SJSA1 (cell line): ENCODE data around the gene MTX2. TPM values are rescaled to one million over a fixed set of nuclear protein-coding genes. Genes with fewer than 3 reads are reported as not detected.

Source experiments
- DNase-seq, 2 experiments: peaks; one replicate each; pipeline ENCODE4 v3.0.0-alpha.2; 2015 to 2020; ENCODE audit warnings: low spot score in 2 of 2, low read depth in 1 of 2
- H3K27ac ChIP-seq: fragments of 250-450 bp; sonication (Bioruptor Pico); 2 replicates; pipeline ENCODE4 v1.5.1; 2020; ENCODE audit warnings: mild to moderate bottlenecking, moderate library complexity
- H3K27me3 ChIP-seq: fragments of 250-450 bp; sonication (Bioruptor Pico); replicated peaks from 2 replicates; pipeline ENCODE4 v1.5.1; 2020; ENCODE audit warnings: mild to moderate bottlenecking, moderate library complexity
- H3K36me3 ChIP-seq: fragments of 250-450 bp; sonication (Bioruptor Pico); 2 replicates; pipeline ENCODE4 v1.5.1; 2020; ENCODE audit warnings: mild to moderate bottlenecking
- H3K4me1 ChIP-seq: fragments of 250-450 bp; sonication (Bioruptor Pico); replicated peaks from 2 replicates; pipeline ENCODE4 v1.6.1; 2021; ENCODE audit warnings: mild to moderate bottlenecking
- H3K4me3 ChIP-seq: fragments of 250-450 bp; sonication (Bioruptor Pico); 2 replicates; pipeline ENCODE4 v1.5.1; 2020; ENCODE audit warnings: mild to moderate bottlenecking
- H3K9me3 ChIP-seq: fragments of 250-450 bp; sonication (Bioruptor Pico); replicated peaks from 2 replicates; pipeline ENCODE4 v1.5.1; 2020; ENCODE audit warnings: mild to moderate bottlenecking
- total RNA-seq: library from RNA; depleted of rRNA; stranded (reverse); fragments of >200 nt; shearing (Covaris generic); gene quantifications from 2 replicates; pipeline ENCODE4 v1.2.3, GENCODE V29; 2014; rRNA removed

Gene MTX2
- 34.1 and 34.3 TPM in 2 replicates for total RNA-seq

GRCh38 chr2:176269319-176270099, at the start of gene MTX2:
MTX2 (plus strand) TSS chr2:176269442; CDS start chr2:176269630, 188 bp downstream.
- peak within 1 kb of the TSS; percentile 82 for H3K4me3 ChIP-seq
- H3K27me3 ChIP-seq = no peaks in the 10 kb centered on the region
- H3K4me1 ChIP-seq = no peaks in the 10 kb centered on the region
- H3K36me3 ChIP-seq = no peaks in the 10 kb centered on the region
- peak; percentile 71 to 85 for DNase-seq
- H3K9me3 ChIP-seq = no peaks in the 10 kb centered on the region
- peak within 1 kb of the TSS; percentile 72 for H3K27ac ChIP-seq

- H3K9me3 ChIP-seq = no peaks in the 10 kb centered on the region
- H3K4me1 ChIP-seq = no peaks in the 10 kb centered on the region
- H3K36me3 ChIP-seq = no peaks in the 10 kb centered on the region
- no peak overlapping the region for H3K4me3 ChIP-seq
- DNase-seq = no peak
- H3K27me3 ChIP-seq = 0 out of 2 replicates have a peak, but pooled peaks cover 5% of the 10 kb centered on the region
- no peak overlapping the region for H3K27ac ChIP-seq
These were observed 41.4 kb upstream of the MTX2 start for GRCh38 chr2:176227874-176228273.

- Histone ChIP-seq H3K4me1 (no peaks in the 10 kb centered on the region), H3K36me3 (no peaks in the 10 kb centered on the region), H3K27ac (no peak overlapping the region), H3K9me3 (no peaks in the 10 kb centered on the region), H3K27me3 (peaks cover 4% of the 10 kb centered on the region; the same call in 1 of the 2 replicates), H3K4me3 (no peak overlapping the region)
- DNase-seq = no peak
These were observed 35.1 kb upstream of the MTX2 start for GRCh38 chr2:176234156-176234555.

DNA sequence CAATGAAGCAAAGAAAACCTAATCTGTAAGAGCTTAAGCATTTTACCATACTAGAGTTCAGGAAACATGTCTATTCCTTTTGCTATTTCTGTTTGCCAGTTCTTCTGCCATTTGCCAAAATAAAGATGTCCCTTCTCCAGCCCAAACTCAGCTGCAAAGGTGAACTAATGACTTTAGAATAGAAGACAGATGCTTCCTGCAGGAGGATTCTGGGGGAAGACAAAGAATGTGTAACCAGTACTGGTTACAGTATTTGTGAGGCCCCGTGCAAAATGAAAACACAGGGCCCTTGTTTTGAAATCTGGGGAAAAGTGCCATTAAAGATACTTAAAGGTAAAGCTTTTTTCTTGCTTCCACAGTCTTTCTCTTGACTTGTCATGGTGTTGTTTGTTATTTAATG, 34.3 kb upstream of the MTX2 start:
- H3K4me3 ChIP-seq = no peak overlapping the region
- no peak for DNase-seq
- H3K27me3 ChIP-seq = peaks cover 4% of the 10 kb centered on the region; the same call in 1 of the 2 replicates

DNA sequence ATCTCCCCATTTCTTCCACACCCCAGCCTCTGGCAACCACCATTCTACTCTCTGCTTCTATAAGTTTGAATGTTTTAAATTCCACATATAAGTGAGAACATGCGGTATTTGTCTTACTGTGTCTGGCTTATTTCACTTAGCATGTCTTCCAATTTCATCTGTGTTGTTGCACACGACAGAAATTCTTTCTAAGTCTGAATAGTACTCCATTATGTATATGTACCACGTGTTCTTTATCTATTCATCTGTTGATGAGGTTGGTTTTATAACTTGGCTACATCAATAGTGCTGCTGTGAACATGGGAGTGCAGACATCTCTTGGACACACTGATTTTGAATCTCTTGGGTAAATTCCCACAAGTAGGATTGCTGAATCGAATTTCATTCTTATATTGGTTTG, 31.8 kb upstream of the MTX2 start:
- Histone ChIP-seq H3K4me1 (no peaks in the 10 kb centered on the region), H3K27ac (no peak overlapping the region), H3K36me3 (no peaks in the 10 kb centered on the region), H3K9me3 (no peaks in the 10 kb centered on the region), H3K27me3 (peaks cover 8% of the 10 kb centered on the region; the same call in 1 of the 2 replicates), H3K4me3 (no peak overlapping the region)
- DNase-seq = no peak

More for the DNA sequence above, 34.3 kb upstream of the MTX2 start:
- Histone ChIP-seq H3K9me3 (no peaks in the 10 kb centered on the region), H3K27ac (no peak overlapping the region), H3K36me3 (no peaks in the 10 kb centered on the region), H3K4me1 (no peaks in the 10 kb centered on the region)

DNA sequence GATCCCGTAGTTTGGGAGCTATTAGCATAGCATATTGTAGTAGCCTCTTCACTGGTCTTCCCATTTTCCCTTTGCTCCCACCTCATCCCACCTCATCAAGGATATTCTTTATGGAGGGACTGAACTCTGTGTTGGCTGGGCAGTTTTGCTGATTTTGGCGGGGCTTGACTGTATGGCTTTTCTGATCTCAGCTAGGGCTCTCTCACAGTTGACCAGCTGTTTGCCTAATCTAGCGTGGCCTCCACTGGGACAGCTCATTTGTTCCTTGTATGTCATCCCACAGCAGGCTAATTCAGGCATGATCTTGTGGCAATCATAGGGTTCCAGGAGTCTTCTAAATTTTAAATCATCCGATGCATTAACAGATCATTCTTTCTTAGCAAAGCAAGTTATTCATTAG, 30.2 kb upstream of the MTX2 start:
- H3K36me3 ChIP-seq = no peaks in the 10 kb centered on the region
- peaks cover 8% of the 10 kb centered on the region; the same call in 1 of the 2 replicates for H3K27me3 ChIP-seq
- no peak for DNase-seq

DNA sequence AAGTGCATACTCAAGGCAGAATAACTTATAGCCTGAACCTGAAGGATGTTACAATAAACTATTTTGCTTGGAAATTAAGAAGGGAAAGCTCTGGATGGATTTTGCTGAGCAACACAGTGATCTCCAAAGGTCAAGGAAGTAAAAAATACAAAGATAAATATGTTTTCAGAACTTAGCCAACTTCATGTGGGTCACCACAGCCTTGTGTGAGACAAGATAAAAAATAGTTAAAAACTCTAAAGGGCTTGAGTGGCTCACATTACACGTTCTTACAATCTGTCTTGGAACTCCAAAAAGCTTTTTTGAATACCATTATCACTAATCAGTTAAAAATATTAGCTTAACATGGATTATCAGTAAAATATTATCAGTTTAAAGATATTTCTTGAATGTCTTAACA, 28.9 kb upstream of the MTX2 start:
- Histone ChIP-seq H3K36me3 (no peaks in the 10 kb centered on the region), H3K4me1 (no peaks in the 10 kb centered on the region), H3K27ac (no peak overlapping the region), H3K4me3 (no peak overlapping the region), H3K9me3 (no peaks in the 10 kb centered on the region), H3K27me3 (peaks cover 8% of the 10 kb centered on the region; the same call in 1 of the 2 replicates)
- no peak for DNase-seq

More for the DNA sequence above, 30.2 kb upstream of the MTX2 start:
- no peak overlapping the region for H3K27ac ChIP-seq
- no peaks in the 10 kb centered on the region for H3K9me3 ChIP-seq
- no peaks in the 10 kb centered on the region for H3K4me1 ChIP-seq
- no peak overlapping the region for H3K4me3 ChIP-seq

DNA sequence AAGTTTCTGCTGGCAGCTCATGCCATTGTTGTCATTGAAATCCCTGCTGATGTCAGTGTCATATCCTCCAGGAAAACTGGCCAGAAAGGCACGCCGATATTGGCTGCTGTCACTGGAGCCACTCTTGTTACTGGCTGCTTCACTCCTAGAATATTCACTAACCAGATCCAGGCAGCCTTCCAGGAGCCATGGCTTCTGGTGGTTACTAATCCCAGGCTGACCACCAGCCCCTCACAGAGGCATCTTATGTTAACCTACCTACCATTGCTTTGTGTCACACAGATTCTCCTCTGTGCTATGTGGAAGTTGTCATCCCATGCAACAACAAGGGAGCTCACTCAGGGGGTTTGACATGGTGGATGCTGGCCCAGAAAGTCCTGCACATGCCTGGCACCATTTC, 27.0 kb upstream of the MTX2 start:
- peaks cover 13% of the 10 kb centered on the region for H3K27me3 ChIP-seq
- DNase-seq = no peak
- no peak overlapping the region for H3K27ac ChIP-seq

DNA sequence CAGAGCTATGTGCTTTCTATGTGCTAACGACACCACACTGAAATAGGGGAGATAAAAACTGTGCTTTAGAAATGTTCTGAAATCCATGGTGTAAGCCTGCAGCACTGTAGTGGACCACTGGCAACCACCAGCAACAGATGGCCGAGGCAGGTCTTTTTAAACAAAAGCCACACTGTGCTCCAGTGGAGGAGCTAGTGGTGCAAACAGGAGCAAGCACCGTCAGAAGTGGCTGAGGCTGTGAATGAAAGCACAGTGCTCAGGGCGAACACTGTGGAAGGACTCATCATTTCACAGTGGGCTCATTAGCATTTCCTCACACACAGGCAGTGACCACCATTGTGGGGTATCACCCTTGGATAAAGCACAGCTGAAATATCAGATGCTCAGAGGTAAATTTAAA, 22.9 kb upstream of the MTX2 start:
- H3K36me3 ChIP-seq = no peaks in the 10 kb centered on the region
- H3K4me1 ChIP-seq = no peaks in the 10 kb centered on the region
- H3K9me3 ChIP-seq = no peaks in the 10 kb centered on the region
- no peak for DNase-seq
- H3K27me3 ChIP-seq = peaks cover 15% of the 10 kb centered on the region
- H3K27ac ChIP-seq = no peak overlapping the region
- no peak overlapping the region for H3K4me3 ChIP-seq

More for the DNA sequence above, 27.0 kb upstream of the MTX2 start:
- Histone ChIP-seq H3K9me3 (no peaks in the 10 kb centered on the region), H3K36me3 (no peaks in the 10 kb centered on the region), H3K4me1 (no peaks in the 10 kb centered on the region), H3K4me3 (no peak overlapping the region)

DNA sequence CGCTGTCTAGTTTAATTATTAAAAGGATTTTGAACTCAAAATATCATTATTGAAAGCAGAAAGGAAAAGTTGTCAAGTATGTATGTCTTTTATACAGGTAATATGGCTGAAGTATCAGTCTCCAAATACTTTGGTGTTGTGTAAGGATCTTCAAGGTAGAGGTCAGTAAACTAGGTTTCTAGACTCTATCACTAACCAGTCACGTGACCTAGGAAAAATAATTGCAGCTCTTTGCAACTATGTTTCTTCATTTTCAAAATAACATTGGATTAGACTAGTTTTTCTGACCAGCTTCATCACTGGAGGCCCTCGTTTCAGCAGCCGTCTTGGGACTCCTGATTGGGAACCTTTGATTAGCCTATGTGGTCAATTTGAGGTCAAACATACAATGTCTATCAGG, 21.4 kb upstream of the MTX2 start:
- no peak overlapping the region for H3K4me3 ChIP-seq
- DNase-seq = no peak
- H3K9me3 ChIP-seq = no peaks in the 10 kb centered on the region
- H3K27me3 ChIP-seq = peaks cover 15% of the 10 kb centered on the region
- no peaks in the 10 kb centered on the region for H3K36me3 ChIP-seq
- no peak overlapping the region for H3K27ac ChIP-seq
- no peaks in the 10 kb centered on the region for H3K4me1 ChIP-seq

- no peak overlapping the region for H3K27ac ChIP-seq
- H3K4me3 ChIP-seq = no peak overlapping the region
- peaks cover 10% of the 10 kb centered on the region for H3K27me3 ChIP-seq
- H3K36me3 ChIP-seq = no peaks in the 10 kb centered on the region
- no peaks in the 10 kb centered on the region for H3K9me3 ChIP-seq
- H3K4me1 ChIP-seq = no peaks in the 10 kb centered on the region
- DNase-seq = no peak
These were observed 17.3 kb upstream of the MTX2 start for GRCh38 chr2:176251928-176252327.

DNA sequence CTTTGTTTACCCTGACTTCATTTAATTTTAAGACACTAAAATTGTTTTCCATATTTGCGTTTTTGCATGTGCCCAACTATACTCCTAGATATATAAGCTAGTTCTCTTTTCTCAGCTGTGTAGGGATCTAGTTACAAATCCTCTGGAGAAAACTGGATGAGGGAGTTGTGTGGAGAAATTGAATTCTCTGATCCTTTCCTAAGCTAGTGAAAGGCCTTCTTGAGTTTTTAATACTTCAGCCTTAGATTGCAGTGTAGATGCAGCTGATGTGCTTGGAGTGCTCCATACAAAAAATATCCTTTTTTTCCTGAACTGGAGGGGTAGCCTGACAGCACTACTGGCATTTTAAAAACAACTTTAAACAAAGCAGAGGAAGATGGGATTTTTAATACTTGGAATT, 8.6 kb upstream of the MTX2 start:
- H3K36me3 ChIP-seq = no peaks in the 10 kb centered on the region
- H3K4me3 ChIP-seq = no peak overlapping the region
- no peaks in the 10 kb centered on the region; the same call in 1 of the 2 replicates for H3K27me3 ChIP-seq
- no peak for DNase-seq
- no peaks in the 10 kb centered on the region for H3K9me3 ChIP-seq
- no peak overlapping the region for H3K27ac ChIP-seq
- no peaks in the 10 kb centered on the region for H3K4me1 ChIP-seq

GRCh38 chr2:176261136-176261535, 8.1 kb upstream of the MTX2 start:
- Histone ChIP-seq H3K27ac (no peak overlapping the region), H3K27me3 (no peaks in the 10 kb centered on the region; the same call in 1 of the 2 replicates), H3K36me3 (no peaks in the 10 kb centered on the region), H3K4me3 (no peak overlapping the region), H3K4me1 (no peaks in the 10 kb centered on the region), H3K9me3 (no peaks in the 10 kb centered on the region)
- DNase-seq = no peak

DNA sequence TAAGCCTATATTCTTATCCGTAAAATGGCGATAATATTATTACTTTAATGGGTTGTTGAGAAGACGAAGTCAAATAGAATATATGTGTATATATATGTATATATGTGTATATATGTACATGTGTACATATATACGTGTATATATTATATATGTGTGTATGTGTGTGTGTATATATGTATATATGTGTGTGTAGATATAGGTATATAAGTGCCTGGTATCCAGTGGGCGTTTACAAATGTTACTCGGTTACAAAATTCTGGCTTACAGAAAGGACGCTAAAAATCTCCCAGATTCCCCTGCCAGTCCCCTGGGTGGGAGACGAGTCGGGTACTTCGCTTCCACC, 295 bp upstream of the MTX2 start:
- no peaks in the 10 kb centered on the region for H3K9me3 ChIP-seq
- H3K27me3 ChIP-seq = no peaks in the 10 kb centered on the region
- DNase-seq = no peak
- H3K27ac ChIP-seq = no peak overlapping the region
- H3K36me3 ChIP-seq = no peaks in the 10 kb centered on the region
- peak overlapping the region; percentile 82 for H3K4me3 ChIP-seq
- H3K4me1 ChIP-seq = no peaks in the 10 kb centered on the region
